ENCODE results near the gene CAPN5.

CAPN5 gene

GRCh38 chr11:77107950-77108349 lies 41.2 kb downstream of the CAPN5 start:
- no peak for TF ChIP-seq CTCF (conservative IDR thresholded peaks at IDR 0.05; ENCODE audit: low read length)
- TF ChIP-seq EZH2phosphoT487 (IDR thresholded peaks at IDR 0.05; ENCODE audit: borderline replicate concordance): no peak
- Histone ChIP-seq H3K9me2 (replicated peaks; ENCODE audit: low read depth, low read length) (no peaks in the 10 kb centered on the region), H3K79me2 (ENCODE audit: insufficient read depth, low read length) (no peaks in the 10 kb centered on the region), H2AFZ (ENCODE audit: low read length) (no peak overlapping the region), H3K9ac (ENCODE audit: low read depth, low read length, poor library complexity, severe bottlenecking) (no peak overlapping the region), H3K27me3 (ENCODE audit: insufficient read depth, low read length, poor library complexity, severe bottlenecking) (no peaks in the 10 kb centered on the region), H4K20me1 (ENCODE audit: insufficient read depth, low read length, poor library complexity, severe bottlenecking) (no peaks in the 10 kb centered on the region), H3K9me3 (ENCODE audit: insufficient read depth, low read depth, low read length) (no peaks in the 10 kb centered on the region), H3K4me1 (ENCODE audit: insufficient read depth, low read length, poor library complexity, severe bottlenecking) (peaks cover 9% of the 10 kb centered on the region), H3K36me3 (ENCODE audit: insufficient read depth, low read length) (no peaks in the 10 kb centered on the region), H3K4me2 (ENCODE audit: low read depth, low read length, poor library complexity, severe bottlenecking) (no peak overlapping the region), H3K4me3 (ENCODE audit: low read length, poor library complexity, severe bottlenecking) (no peak overlapping the region), H3F3A (ENCODE audit: low read depth) (no peaks in the 10 kb centered on the region)

GRCh38 chr11:77108436-77108835 lies 41.7 kb downstream of the CAPN5 start:
- H3F3A ChIP-seq (ENCODE audit: low read depth): no peaks in the 10 kb centered on the region
- no peak for TF ChIP-seq CTCF (conservative IDR thresholded peaks at IDR 0.05; ENCODE audit: low read length)
- TF ChIP-seq EZH2phosphoT487 (IDR thresholded peaks at IDR 0.05; ENCODE audit: borderline replicate concordance): no peak
- no peaks in the 10 kb centered on the region for H4K20me1 ChIP-seq (ENCODE audit: insufficient read depth, low read length, poor library complexity, severe bottlenecking)
- H3K4me2 ChIP-seq (ENCODE audit: low read depth, low read length, poor library complexity, severe bottlenecking): no peak overlapping the region
- no peak overlapping the region for H3K4me3 ChIP-seq (ENCODE audit: low read length, poor library complexity, severe bottlenecking)
- no peak overlapping the region for H2AFZ ChIP-seq (ENCODE audit: low read length)
- H3K27me3 ChIP-seq (ENCODE audit: insufficient read depth, low read length, poor library complexity, severe bottlenecking): no peaks in the 10 kb centered on the region
- no peaks in the 10 kb centered on the region for H3K36me3 ChIP-seq (ENCODE audit: insufficient read depth, low read length)
- H3K4me1 ChIP-seq (ENCODE audit: insufficient read depth, low read length, poor library complexity, severe bottlenecking): peaks cover 9% of the 10 kb centered on the region
- no peak overlapping the region for H3K9ac ChIP-seq (ENCODE audit: low read depth, low read length, poor library complexity, severe bottlenecking)
- H3K9me3 ChIP-seq (ENCODE audit: insufficient read depth, low read depth, low read length): no peaks in the 10 kb centered on the region
- no peaks in the 10 kb centered on the region for H3K79me2 ChIP-seq (ENCODE audit: insufficient read depth, low read length)
- H3K9me2 ChIP-seq (replicated peaks; ENCODE audit: low read depth, low read length): no peaks in the 10 kb centered on the region

- Histone ChIP-seq H3K4me3 (ENCODE audit: low read length, poor library complexity, severe bottlenecking) (no peak overlapping the region), H3K4me2 (ENCODE audit: low read depth, low read length, poor library complexity, severe bottlenecking) (no peak overlapping the region), H4K20me1 (ENCODE audit: insufficient read depth, low read length, poor library complexity, severe bottlenecking) (no peaks in the 10 kb centered on the region), H3K27me3 (ENCODE audit: insufficient read depth, low read length, poor library complexity, severe bottlenecking) (no peaks in the 10 kb centered on the region), H2AFZ (ENCODE audit: low read length) (no peak overlapping the region), H3K9me3 (ENCODE audit: insufficient read depth, low read depth, low read length) (no peaks in the 10 kb centered on the region), H3K4me1 (ENCODE audit: insufficient read depth, low read length, poor library complexity, severe bottlenecking) (peaks cover 9% of the 10 kb centered on the region), H3K36me3 (ENCODE audit: insufficient read depth, low read length) (no peaks in the 10 kb centered on the region), H3F3A (ENCODE audit: low read depth) (no peaks in the 10 kb centered on the region), H3K79me2 (ENCODE audit: insufficient read depth, low read length) (no peaks in the 10 kb centered on the region), H3K9ac (ENCODE audit: low read depth, low read length, poor library complexity, severe bottlenecking) (no peak overlapping the region), H3K9me2 (replicated peaks; ENCODE audit: low read depth, low read length) (no peaks in the 10 kb centered on the region)
- no peak for TF ChIP-seq CTCF (conservative IDR thresholded peaks at IDR 0.05; ENCODE audit: low read length)
- TF ChIP-seq EZH2phosphoT487 (IDR thresholded peaks at IDR 0.05; ENCODE audit: borderline replicate concordance): no peak
Measured at GRCh38 chr11:77109236-77110019, 42.7 kb downstream of the CAPN5 start.
